Measurements from ENCODE around the gene CHCHD3. TPM values are rescaled to one million over a fixed set of nuclear protein-coding genes. Genes with fewer than 3 reads are reported as not detected.

CHCHD3 gene
- total RNA-seq, 2 donors from 2014 or later = 36.1 to 43.0 TPM

- ATAC-seq (ENCODE audit: insufficient number of reproducible peaks, low FRiP score, low read depth) (no peak), DNase-seq (ENCODE audit: low spot score) (no peak)
- H3K36me3 ChIP-seq = peaks cover 3% of the 10 kb centered on the region
- no peak overlapping the region for H3K4me3 ChIP-seq
- no peaks in the 10 kb centered on the region for H3K9me3 ChIP-seq
- H3K27me3 ChIP-seq (replicated peaks; ENCODE audit: insufficient read depth) = no peaks in the 10 kb centered on the region
- H3K4me1 ChIP-seq (ENCODE audit: control insufficient read depth in 1 of 2, low read depth in 2 of 2) = no peaks in the 10 kb centered on the region
- no peak overlapping the region for H3K27ac ChIP-seq
- TF ChIP-seq, protein P1, sequence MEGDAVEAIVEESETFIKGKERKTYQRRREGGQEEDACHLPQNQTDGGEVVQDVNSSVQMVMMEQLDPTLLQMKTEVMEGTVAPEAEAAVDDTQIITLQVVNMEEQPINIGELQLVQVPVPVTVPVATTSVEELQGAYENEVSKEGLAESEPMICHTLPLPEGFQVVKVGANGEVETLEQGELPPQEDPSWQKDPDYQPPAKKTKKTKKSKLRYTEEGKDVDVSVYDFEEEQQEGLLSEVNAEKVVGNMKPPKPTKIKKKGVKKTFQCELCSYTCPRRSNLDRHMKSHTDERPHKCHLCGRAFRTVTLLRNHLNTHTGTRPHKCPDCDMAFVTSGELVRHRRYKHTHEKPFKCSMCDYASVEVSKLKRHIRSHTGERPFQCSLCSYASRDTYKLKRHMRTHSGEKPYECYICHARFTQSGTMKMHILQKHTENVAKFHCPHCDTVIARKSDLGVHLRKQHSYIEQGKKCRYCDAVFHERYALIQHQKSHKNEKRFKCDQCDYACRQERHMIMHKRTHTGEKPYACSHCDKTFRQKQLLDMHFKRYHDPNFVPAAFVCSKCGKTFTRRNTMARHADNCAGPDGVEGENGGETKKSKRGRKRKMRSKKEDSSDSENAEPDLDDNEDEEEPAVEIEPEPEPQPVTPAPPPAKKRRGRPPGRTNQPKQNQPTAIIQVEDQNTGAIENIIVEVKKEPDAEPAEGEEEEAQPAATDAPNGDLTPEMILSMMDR (IDR thresholded peaks at IDR 0.05) = no peak
Observed at GRCh38 chr7:132784406-132784805, 297.5 kb downstream of the CHCHD3 start.

GRCh38 chr7:132783824-132784223 is 298.1 kb downstream of the CHCHD3 start:
- DNase-seq (ENCODE audit: low spot score) = no peak
- no peak for ATAC-seq (ENCODE audit: insufficient number of reproducible peaks, low FRiP score, low read depth)
- Histone ChIP-seq H3K27me3 (replicated peaks; ENCODE audit: insufficient read depth) (no peaks in the 10 kb centered on the region), H3K4me1 (ENCODE audit: control insufficient read depth in 1 of 2, low read depth in 2 of 2) (no peaks in the 10 kb centered on the region), H3K36me3 (peaks cover 3% of the 10 kb centered on the region), H3K4me3 (no peak overlapping the region), H3K9me3 (no peaks in the 10 kb centered on the region), H3K27ac (no peak overlapping the region)
- TF ChIP-seq, protein P1 (IDR thresholded peaks at IDR 0.05) = no peak

- Histone ChIP-seq H3K36me3 (peaks cover 3% of the 10 kb centered on the region), H3K4me1 (ENCODE audit: control insufficient read depth in 1 of 2, low read depth in 2 of 2) (no peaks in the 10 kb centered on the region), H3K4me3 (no peak overlapping the region), H3K27me3 (replicated peaks; ENCODE audit: insufficient read depth) (no peaks in the 10 kb centered on the region), H3K27ac (no peak overlapping the region), H3K9me3 (no peaks in the 10 kb centered on the region)
- no peak for ATAC-seq (ENCODE audit: insufficient number of reproducible peaks, low FRiP score, low read depth)
- TF ChIP-seq, protein P1 (IDR thresholded peaks at IDR 0.05) = no peak
- no peak for DNase-seq (ENCODE audit: low spot score)
Observed at GRCh38 chr7:132782777-132783640, 298.9 kb downstream of the CHCHD3 start.

- DNase-seq (ENCODE audit: low spot score) = no peak
- no peak for ATAC-seq (ENCODE audit: insufficient number of reproducible peaks, low FRiP score, low read depth)
- Histone ChIP-seq H3K9me3 (no peaks in the 10 kb centered on the region), H3K36me3 (peaks cover 3% of the 10 kb centered on the region), H3K27ac (no peak overlapping the region), H3K27me3 (replicated peaks; ENCODE audit: insufficient read depth) (no peaks in the 10 kb centered on the region), H3K4me3 (no peak overlapping the region), H3K4me1 (ENCODE audit: control insufficient read depth in 1 of 2, low read depth in 2 of 2) (no peaks in the 10 kb centered on the region)
- TF ChIP-seq, protein P1 (IDR thresholded peaks at IDR 0.05) = no peak
Observed at GRCh38 chr7:132780822-132781221, 301.1 kb downstream of the CHCHD3 start.

GRCh38 chr7:132779164-132779563 is 302.7 kb downstream of the CHCHD3 start:
- Histone ChIP-seq H3K27ac (no peak overlapping the region), H3K4me1 (ENCODE audit: control insufficient read depth in 1 of 2, low read depth in 2 of 2) (no peaks in the 10 kb centered on the region), H3K27me3 (replicated peaks; ENCODE audit: insufficient read depth) (no peaks in the 10 kb centered on the region), H3K36me3 (no peaks in the 10 kb centered on the region), H3K4me3 (no peak overlapping the region), H3K9me3 (no peaks in the 10 kb centered on the region)
- ATAC-seq (ENCODE audit: insufficient number of reproducible peaks, low FRiP score, low read depth) = no peak
- no peak for DNase-seq (ENCODE audit: low spot score)
- TF ChIP-seq, protein P1 (IDR thresholded peaks at IDR 0.05) = no peak

All from thoracic aorta (tissue), 2 donors.